Activated CD4-positive, alpha-beta memory T cell treated with anti-CD3 and anti-CD28 coated beads for 36 hours (primary cell): ENCODE measurements around the gene HGFAC. TPM values are rescaled to one million over a fixed set of nuclear protein-coding genes. Genes with fewer than 3 reads are reported as not detected.

ENCODE experiments used
- CTCF ChIA-PET: fragments of 350-600 bp; sonication (Branson Sonifier 250); formaldehyde crosslinking; loops from one replicate; lab custom pipeline; 2021; ENCODE audit warnings: antibody characterized with exemption, inconsistent platforms; lab: Charles Lee
- POLR2A ChIA-PET: fragments of 350-600 bp; sonication (Branson Sonifier 250); formaldehyde crosslinking; loops from one replicate; lab custom pipeline; 2021; ENCODE audit warnings: antibody characterized with exemption; lab: Charles Lee
- DNase-seq: peaks from one replicate; pipeline ENCODE4 v3.0.0-alpha.2; 2020
- H3K27ac Mint-ChIP-seq: one replicate; pipeline ENCODE4 v1.8.0; 2021; ENCODE audit warnings: mixed read lengths
- H3K27me3 Mint-ChIP-seq: one replicate; pipeline ENCODE4 v1.8.0; 2021; ENCODE audit warnings: mixed read lengths
- H3K36me3 Mint-ChIP-seq: one replicate; pipeline ENCODE4 v1.8.0; 2021; ENCODE audit warnings: mixed read lengths
- H3K4me1 Mint-ChIP-seq: one replicate; pipeline ENCODE4 v1.8.0; 2021; ENCODE audit warnings: low read depth, mixed read lengths
- H3K4me3 Mint-ChIP-seq: one replicate; pipeline ENCODE4 v1.8.0; 2021; ENCODE audit warnings: mild to moderate bottlenecking, mixed read lengths
- H3K9me3 Mint-ChIP-seq: one replicate; pipeline ENCODE4 v1.8.0; 2021; ENCODE audit warnings: mixed read lengths
- intact Hi-C: fragments of 100-400 bp; cut with micrococcal nuclease; formaldehyde crosslinking; loops from one replicate; pipeline ENCODE4 v1.15.1; 2023
- total RNA-seq, 2 experiments: library from RNA; stranded (reverse); gene quantifications; one replicate each; pipeline ENCODE4 v1.2.3, GENCODE V29; 2021

The HGFAC gene
- total RNA-seq, 2 experiments from 2014 or later: not detected

- ChIA-PET CTCF (no interaction called here), POLR2A (no interaction called here)
- no peak overlapping the region for H3K27ac Mint-ChIP-seq
- H3K27me3 Mint-ChIP-seq: no peaks in the 10 kb centered on the region
- H3K36me3 Mint-ChIP-seq: no peaks in the 10 kb centered on the region
- no peaks in the 10 kb centered on the region for H3K4me1 Mint-ChIP-seq
- H3K9me3 Mint-ChIP-seq: no peaks in the 10 kb centered on the region
- H3K4me3 Mint-ChIP-seq: no peak overlapping the region
- intact Hi-C loops: no loop called here
- DNase-seq: no peak
Measured at GRCh38 chr4:3413217-3413671, 28.5 kb upstream of the HGFAC start.

- POLR2A ChIA-PET: no interaction called here
- Mint-ChIP-seq H3K27me3 (no peaks in the 10 kb centered on the region), H3K9me3 (no peaks in the 10 kb centered on the region), H3K27ac (no peak overlapping the region), H3K36me3 (no peaks in the 10 kb centered on the region), H3K4me3 (no peak overlapping the region), H3K4me1 (no peaks in the 10 kb centered on the region)
- CTCF ChIA-PET: no interaction called here
- intact Hi-C loops: no loop called here
- no peak for DNase-seq
Measured at GRCh38 chr4:3413675-3414420, 27.9 kb upstream of the HGFAC start.

GRCh38 chr4:3414421-3415279, 27.1 kb upstream of the HGFAC start:
- ChIA-PET CTCF (no interaction called here), POLR2A (no interaction called here)
- Mint-ChIP-seq H3K4me1 (no peaks in the 10 kb centered on the region), H3K4me3 (no peak overlapping the region), H3K27me3 (no peaks in the 10 kb centered on the region), H3K9me3 (no peaks in the 10 kb centered on the region), H3K27ac (no peak overlapping the region), H3K36me3 (no peaks in the 10 kb centered on the region)
- intact Hi-C loops: no loop called here
- DNase-seq: no peak

GRCh38 chr4:3415471-3416141, 26.2 kb upstream of the HGFAC start:
- ChIA-PET POLR2A (no interaction called here), CTCF (interaction anchor here (0.5 kb wide), 1 partner anchor 17 kb away, joined by 3 read pairs; no protein-coding TSS in a partner anchor)
- Mint-ChIP-seq H3K4me3 (no peak overlapping the region), H3K4me1 (no peaks in the 10 kb centered on the region), H3K9me3 (no peaks in the 10 kb centered on the region), H3K36me3 (no peaks in the 10 kb centered on the region), H3K27me3 (no peaks in the 10 kb centered on the region), H3K27ac (no peak overlapping the region)
- intact Hi-C loops: no loop called here
- DNase-seq: no peak

GRCh38 chr4:3416270-3416669, 25.5 kb upstream of the HGFAC start:
- no peak overlapping the region for H3K4me3 Mint-ChIP-seq
- ChIA-PET CTCF (no interaction called here), POLR2A (no interaction called here)
- H3K36me3 Mint-ChIP-seq: no peaks in the 10 kb centered on the region
- H3K4me1 Mint-ChIP-seq: no peaks in the 10 kb centered on the region
- DNase-seq: no peak
- H3K9me3 Mint-ChIP-seq: no peaks in the 10 kb centered on the region
- no peaks in the 10 kb centered on the region for H3K27me3 Mint-ChIP-seq
- intact Hi-C loops: no loop called here
- H3K27ac Mint-ChIP-seq: no peak overlapping the region

- ChIA-PET POLR2A (no interaction called here), CTCF (no interaction called here)
- Mint-ChIP-seq H3K36me3 (no peaks in the 10 kb centered on the region), H3K4me1 (no peaks in the 10 kb centered on the region), H3K27ac (no peak overlapping the region), H3K27me3 (no peaks in the 10 kb centered on the region), H3K4me3 (no peak overlapping the region), H3K9me3 (no peaks in the 10 kb centered on the region)
- intact Hi-C loops: no loop called here
- DNase-seq: no peak
Measured at GRCh38 chr4:3416821-3417221, 24.9 kb upstream of the HGFAC start.

DNA sequence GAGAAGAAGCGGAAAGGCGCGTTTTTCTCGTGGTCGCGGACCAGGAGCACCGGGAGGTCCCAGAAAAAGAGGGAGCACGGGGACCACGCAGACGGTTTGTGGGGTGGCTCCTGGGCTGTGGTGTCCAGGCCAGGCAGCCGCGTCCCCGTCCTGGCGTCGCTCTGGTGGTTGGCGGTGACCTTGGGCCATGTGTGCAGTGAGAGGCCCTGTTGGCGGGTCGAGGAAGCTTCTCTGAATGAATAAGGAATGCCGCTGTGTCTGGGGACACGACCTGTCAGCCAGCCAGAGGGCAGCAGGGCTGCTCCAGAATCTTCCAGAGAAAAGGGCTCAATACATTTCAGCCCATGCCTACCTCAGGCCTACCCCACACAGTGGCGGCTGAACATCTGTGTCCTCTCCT, 24.3 kb upstream of the HGFAC start:
- POLR2A ChIA-PET: no interaction called here
- H3K36me3 Mint-ChIP-seq: no peaks in the 10 kb centered on the region
- no peak overlapping the region for H3K27ac Mint-ChIP-seq
- no peaks in the 10 kb centered on the region for H3K4me1 Mint-ChIP-seq
- DNase-seq: no peak
- CTCF ChIA-PET: interaction anchor here (0.7 kb wide), 1 partner anchor 224 kb away, joined by 3 read pairs; no protein-coding TSS in a partner anchor
- H3K4me3 Mint-ChIP-seq: no peak overlapping the region
- H3K9me3 Mint-ChIP-seq: no peaks in the 10 kb centered on the region
- intact Hi-C loops: no loop called here
- no peaks in the 10 kb centered on the region for H3K27me3 Mint-ChIP-seq

- Mint-ChIP-seq H3K27me3 (no peaks in the 10 kb centered on the region), H3K4me1 (no peaks in the 10 kb centered on the region), H3K9me3 (no peaks in the 10 kb centered on the region), H3K36me3 (no peaks in the 10 kb centered on the region), H3K4me3 (no peak overlapping the region), H3K27ac (no peak overlapping the region)
- CTCF ChIA-PET: interaction anchor here (0.7 kb wide), 1 partner anchor 225 kb away, joined by 3 read pairs; no protein-coding TSS in a partner anchor
- DNase-seq: no peak
- POLR2A ChIA-PET: no interaction called here
- intact Hi-C loops: no loop called here
Measured at GRCh38 chr4:3418029-3418762, 23.6 kb upstream of the HGFAC start.

DNA sequence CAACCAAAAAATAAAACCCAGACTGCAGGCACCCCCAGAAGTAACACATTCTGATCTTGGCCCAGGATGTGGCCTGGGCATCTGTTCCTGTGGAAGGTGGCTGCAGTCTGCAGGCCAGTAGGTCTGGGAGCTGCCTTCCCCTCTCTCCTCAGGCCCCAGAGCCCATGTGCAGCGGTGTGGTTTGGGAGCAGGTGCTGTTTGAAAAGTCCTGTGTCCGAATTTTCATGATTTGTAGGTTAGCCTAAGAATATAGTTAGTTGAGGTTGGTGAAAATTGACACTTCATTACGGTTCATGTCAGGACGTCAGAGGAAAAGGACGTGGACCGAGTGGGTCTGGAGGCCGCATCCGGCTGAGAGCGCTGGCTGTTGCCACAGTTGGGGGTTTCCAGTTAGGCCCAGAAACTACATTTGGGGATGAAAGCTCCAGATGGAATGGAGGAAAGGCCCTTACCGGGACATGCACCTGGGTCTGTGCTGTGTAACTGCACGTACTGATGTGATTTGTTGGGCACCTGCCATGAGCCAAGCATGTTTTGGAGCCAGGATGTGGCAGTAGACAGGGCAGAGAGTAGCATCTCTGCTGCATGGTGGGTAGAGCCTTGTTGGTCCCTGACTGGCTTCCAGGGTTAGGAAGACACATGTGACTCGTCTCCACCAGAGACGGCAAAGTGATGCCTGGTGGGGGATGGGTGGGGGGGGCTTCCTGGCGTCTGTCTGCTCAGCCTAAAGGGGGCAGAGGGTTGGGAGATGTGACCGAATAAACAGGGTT, 21.7 kb upstream of the HGFAC start:
- ChIA-PET POLR2A (no interaction called here), CTCF (no interaction called here)
- Mint-ChIP-seq H3K36me3 (no peaks in the 10 kb centered on the region), H3K9me3 (no peaks in the 10 kb centered on the region), H3K27ac (no peak overlapping the region), H3K4me1 (no peaks in the 10 kb centered on the region), H3K4me3 (no peak overlapping the region), H3K27me3 (no peaks in the 10 kb centered on the region)
- no peak for DNase-seq
- intact Hi-C loops: no loop called here

DNA sequence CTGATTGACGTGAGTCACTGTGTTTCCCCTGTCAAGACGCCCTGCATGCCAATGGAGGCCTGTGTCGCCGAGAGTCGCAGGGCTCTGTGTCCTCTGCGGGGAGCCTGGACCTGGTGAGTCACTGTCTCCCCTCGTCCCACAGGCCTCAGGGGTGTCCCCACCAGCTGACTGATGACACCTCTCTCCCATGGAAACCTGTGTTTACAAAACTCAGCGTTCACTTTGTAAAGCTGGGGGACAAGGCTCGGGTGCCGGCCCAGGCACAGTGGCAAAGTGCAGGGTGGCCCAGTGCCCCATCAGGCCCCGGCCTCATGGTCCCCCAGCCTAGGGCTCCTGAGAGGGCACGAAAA, 21.2 kb upstream of the HGFAC start:
- Mint-ChIP-seq H3K36me3 (no peaks in the 10 kb centered on the region), H3K4me3 (no peak overlapping the region), H3K4me1 (no peaks in the 10 kb centered on the region), H3K27me3 (no peaks in the 10 kb centered on the region), H3K9me3 (no peaks in the 10 kb centered on the region), H3K27ac (no peak overlapping the region)
- intact Hi-C loops: no loop called here
- no peak for DNase-seq
- ChIA-PET CTCF (no interaction called here), POLR2A (no interaction called here)

GRCh38 chr4:3420956-3421355, 20.8 kb upstream of the HGFAC start:
- no peaks in the 10 kb centered on the region for H3K36me3 Mint-ChIP-seq
- no peak overlapping the region for H3K27ac Mint-ChIP-seq
- no peak for DNase-seq
- no peaks in the 10 kb centered on the region for H3K9me3 Mint-ChIP-seq
- no peak overlapping the region for H3K4me3 Mint-ChIP-seq
- ChIA-PET POLR2A (no interaction called here), CTCF (no interaction called here)
- no peaks in the 10 kb centered on the region for H3K4me1 Mint-ChIP-seq
- intact Hi-C loops: no loop called here
- no peaks in the 10 kb centered on the region for H3K27me3 Mint-ChIP-seq
